ENCODE measurements around the gene CCDC78.

The CCDC78 gene

GRCh38 chr16:704047-704446 lies 22.2 kb downstream of the CCDC78 start:
- no peak for DNase-seq (ENCODE audit: low read depth in 2 of 2)
- H3K4me3 ChIP-seq (replicated peaks in 1 of 2; ENCODE audit: low read depth in 2 of 2, low read length in 2 of 2), result no peak overlapping the region
- TF ChIP-seq CTCF (IDR thresholded peaks at IDR 0.05; ENCODE audit: low read depth, low read length), result no peak

GRCh38 chr16:703406-703805 lies 22.8 kb downstream of the CCDC78 start:
- H3K4me3 ChIP-seq (replicated peaks in 1 of 2; ENCODE audit: low read depth in 2 of 2, low read length in 2 of 2), result no peak overlapping the region
- TF ChIP-seq CTCF (IDR thresholded peaks at IDR 0.05; ENCODE audit: low read depth, low read length), result no peak
- DNase-seq (ENCODE audit: low read depth in 2 of 2), result no peak

GRCh38 chr16:702341-702740 lies 23.9 kb downstream of the CCDC78 start:
- H3K4me3 ChIP-seq (replicated peaks in 1 of 2; ENCODE audit: low read depth in 2 of 2, low read length in 2 of 2), result no peak overlapping the region
- DNase-seq (ENCODE audit: low read depth in 2 of 2), result no peak
- no peak for TF ChIP-seq CTCF (IDR thresholded peaks at IDR 0.05; ENCODE audit: low read depth, low read length)

- H3K4me3 ChIP-seq (replicated peaks in 1 of 2; ENCODE audit: low read depth in 2 of 2, low read length in 2 of 2), result no peak overlapping the region
- TF ChIP-seq CTCF (IDR thresholded peaks at IDR 0.05; ENCODE audit: low read depth, low read length), result no peak
- no peak for DNase-seq (ENCODE audit: low read depth in 2 of 2)
Measured at GRCh38 chr16:700684-701584, 25.3 kb downstream of the CCDC78 start.

GRCh38 chr16:698911-699671 lies 27.2 kb downstream of the CCDC78 start:
- no peak overlapping the region for H3K4me3 ChIP-seq (replicated peaks in 1 of 2; ENCODE audit: low read depth in 2 of 2, low read length in 2 of 2)
- no peak for TF ChIP-seq CTCF (IDR thresholded peaks at IDR 0.05; ENCODE audit: low read depth, low read length)
- no peak for DNase-seq (ENCODE audit: low read depth in 2 of 2)

GRCh38 chr16:695355-696089 lies 30.7 kb downstream of the CCDC78 start:
- no peak for DNase-seq (ENCODE audit: low read depth in 2 of 2)
- no peak for TF ChIP-seq CTCF (IDR thresholded peaks at IDR 0.05; ENCODE audit: low read depth, low read length)
- no peak overlapping the region for H3K4me3 ChIP-seq (replicated peaks in 1 of 2; ENCODE audit: low read depth in 2 of 2, low read length in 2 of 2)
